Skeletal muscle tissue (tissue), 4 donors: ENCODE measurements around the gene SRSF4. TPM values are rescaled to one million over a fixed set of nuclear protein-coding genes. Genes with fewer than 3 reads are reported as not detected.

Experiments used
- H3K27ac ChIP-seq: one replicate; pipeline ENCODE4 v1.7.0; 2013; ENCODE audit warnings: mild to moderate bottlenecking, low read depth, low read length, inconsistent platforms
- H3K27me3 ChIP-seq, 3 donors: one replicate each; pipeline ENCODE4 v1.7.0; 2013; ENCODE audit warnings: low read length in 3 of 3; ENCODE audit not compliant: control insufficient read depth in 3 of 3, insufficient read depth in 3 of 3
- H3K36me3 ChIP-seq, 3 donors: one replicate each; pipeline ENCODE4 v1.7.0; 2013; ENCODE audit warnings: low read length in 3 of 3; ENCODE audit not compliant: control insufficient read depth in 3 of 3, insufficient read depth in 3 of 3
- H3K4me1 ChIP-seq, 3 donors: one replicate each; pipeline ENCODE4 v1.7.0; 2013; ENCODE audit warnings: low read length in 3 of 3, mild to moderate bottlenecking in 3 of 3; ENCODE audit not compliant: control insufficient read depth in 3 of 3, insufficient read depth in 3 of 3
- H3K4me3 ChIP-seq, 3 donors: one replicate each; pipeline ENCODE4 v1.7.0; 2013; ENCODE audit warnings: low read length in 3 of 3
- H3K9ac ChIP-seq, 3 donors: one replicate each; pipeline ENCODE4 v1.7.0; 2013; ENCODE audit warnings: low read length in 3 of 3, mild to moderate bottlenecking in 3 of 3, moderate library complexity in 2 of 3, low read depth in 1 of 3
- H3K9me3 ChIP-seq, 3 donors: one replicate each; pipeline ENCODE4 v1.7.0; 2013; ENCODE audit warnings: low read length in 3 of 3; ENCODE audit not compliant: control insufficient read depth in 3 of 3
- total RNA-seq: library from RNA; depleted of rRNA; stranded (reverse); fragments of >200 nt; gene quantifications from one replicate; pipeline ENCODE4 v1.2.3, GENCODE V29; 2014
- donor health status: Osteomylitis.

Gene SRSF4
- total RNA-seq, 1 donor from 2014 or later: 39.1 TPM

GRCh38 chr1:29169976-29170375 is 11.7 kb downstream of the SRSF4 start:
- Histone ChIP-seq H3K4me1 (peaks cover 17 to 32% (median 26%) of the 10 kb centered on the region in 3 donors), H3K27me3 (no peaks in the 10 kb centered on the region), H3K9me3 (no peaks in the 10 kb centered on the region), H3K9ac (no peak overlapping the region), H3K4me3 (no peak overlapping the region), H3K27ac (no peak overlapping the region), H3K36me3 (peaks cover 11 to 22% (median 20%) of the 10 kb centered on the region in 3 donors)

- peaks cover 17 to 43% (median 26%) of the 10 kb centered on the region in 3 donors for H3K4me1 ChIP-seq
- no peaks in the 10 kb centered on the region for H3K9me3 ChIP-seq
- H3K27me3 ChIP-seq: no peaks in the 10 kb centered on the region
- no peak overlapping the region for H3K27ac ChIP-seq
- no peak overlapping the region for H3K9ac ChIP-seq
- no peak overlapping the region for H3K4me3 ChIP-seq
- peaks cover 11 to 25% (median 23%) of the 10 kb centered on the region in 3 donors for H3K36me3 ChIP-seq
These were observed 13.8 kb downstream of the SRSF4 start for GRCh38 chr1:29167904-29168303.

- peaks cover 11 to 23% (median 20%) of the 10 kb centered on the region in 3 donors for H3K36me3 ChIP-seq
- no peak overlapping the region for H3K27ac ChIP-seq
- H3K9ac ChIP-seq: peak overlapping the region in 1 of 3 donors; percentile 18
- H3K27me3 ChIP-seq: no peaks in the 10 kb centered on the region
- H3K4me1 ChIP-seq: peaks cover 29 to 45% (median 31%) of the 10 kb centered on the region in 3 donors
- no peak overlapping the region for H3K4me3 ChIP-seq
- no peaks in the 10 kb centered on the region for H3K9me3 ChIP-seq
These were observed 15.3 kb downstream of the SRSF4 start for GRCh38 chr1:29166291-29166878.

GRCh38 chr1:29164588-29164987 is 17.1 kb downstream of the SRSF4 start:
- peaks cover 18 to 33% (median 21%) of the 10 kb centered on the region in 3 donors for H3K4me1 ChIP-seq
- no peaks in the 10 kb centered on the region for H3K27me3 ChIP-seq
- no peak overlapping the region for H3K27ac ChIP-seq
- H3K4me3 ChIP-seq: no peak overlapping the region
- no peaks in the 10 kb centered on the region for H3K9me3 ChIP-seq
- H3K36me3 ChIP-seq: peaks cover 14 to 31% (median 30%) of the 10 kb centered on the region in 3 donors
- H3K9ac ChIP-seq: no peak overlapping the region

GRCh38 chr1:29162476-29163138 is 19.1 kb downstream of the SRSF4 start:
- H3K36me3 ChIP-seq: peaks cover 26 to 46% (median 39%) of the 10 kb centered on the region in 3 donors
- no peaks in the 10 kb centered on the region for H3K27me3 ChIP-seq
- H3K9ac ChIP-seq: no peak overlapping the region
- H3K9me3 ChIP-seq: no peaks in the 10 kb centered on the region
- no peak overlapping the region for H3K4me3 ChIP-seq
- peaks cover 18 to 33% (median 21%) of the 10 kb centered on the region in 3 donors for H3K4me1 ChIP-seq
- no peak overlapping the region for H3K27ac ChIP-seq

- H3K36me3 ChIP-seq: peaks cover 27 to 50% (median 40%) of the 10 kb centered on the region in 3 donors
- no peaks in the 10 kb centered on the region for H3K9me3 ChIP-seq
- H3K9ac ChIP-seq: no peak overlapping the region
- no peaks in the 10 kb centered on the region for H3K27me3 ChIP-seq
- peaks cover 18 to 31% (median 21%) of the 10 kb centered on the region in 3 donors for H3K4me1 ChIP-seq
- no peak overlapping the region for H3K4me3 ChIP-seq
- no peak overlapping the region for H3K27ac ChIP-seq
These were observed 19.7 kb downstream of the SRSF4 start for GRCh38 chr1:29162025-29162424.

GRCh38 chr1:29159773-29160172 is 21.9 kb downstream of the SRSF4 start:
- Histone ChIP-seq H3K36me3 (peaks cover 25 to 45% (median 35%) of the 10 kb centered on the region in 3 donors), H3K4me1 (peaks cover 9 to 24% (median 18%) of the 10 kb centered on the region in 3 donors)

GRCh38 chr1:29157269-29157601 is 24.5 kb downstream of the SRSF4 start:
- no peak overlapping the region for H3K9ac ChIP-seq
- H3K36me3 ChIP-seq: peaks cover 44 to 70% (median 55%) of the 10 kb centered on the region in 3 donors
- no peaks in the 10 kb centered on the region for H3K27me3 ChIP-seq
- peaks cover 4 to 10% (median 6%) of the 10 kb centered on the region in 3 donors for H3K4me1 ChIP-seq
- no peaks in the 10 kb centered on the region for H3K9me3 ChIP-seq
- no peak overlapping the region for H3K27ac ChIP-seq
- H3K4me3 ChIP-seq: no peak overlapping the region

More at GRCh38 chr1:29159773-29160172, 21.9 kb downstream of the SRSF4 start:
- Histone ChIP-seq H3K27ac (no peak overlapping the region), H3K4me3 (no peak overlapping the region), H3K27me3 (no peaks in the 10 kb centered on the region), H3K9ac (no peak overlapping the region), H3K9me3 (no peaks in the 10 kb centered on the region)

- no peaks in the 10 kb centered on the region for H3K27me3 ChIP-seq
- no peak overlapping the region for H3K4me3 ChIP-seq
- no peaks in the 10 kb centered on the region for H3K9me3 ChIP-seq
- H3K27ac ChIP-seq: peak overlapping the region; percentile 4
- peaks cover 2 to 5% (median 4%) of the 10 kb centered on the region in 3 donors for H3K4me1 ChIP-seq
- H3K9ac ChIP-seq: no peak overlapping the region
- peaks cover 46 to 76% (median 60%) of the 10 kb centered on the region in 3 donors for H3K36me3 ChIP-seq
These were observed 25.0 kb downstream of the SRSF4 start for GRCh38 chr1:29156543-29157268.
